ENCODE results near the gene ACD. TPM values are rescaled to one million over a fixed set of nuclear protein-coding genes. Genes with fewer than 3 reads are reported as not detected.
A peak's percentile ranks its signal among the peaks of the same experiment; 100 is the strongest.

ACD gene
- total RNA-seq, 4 donors from 2014 or later, result 20.9 to 33.7 (median 24.4) TPM

DNA sequence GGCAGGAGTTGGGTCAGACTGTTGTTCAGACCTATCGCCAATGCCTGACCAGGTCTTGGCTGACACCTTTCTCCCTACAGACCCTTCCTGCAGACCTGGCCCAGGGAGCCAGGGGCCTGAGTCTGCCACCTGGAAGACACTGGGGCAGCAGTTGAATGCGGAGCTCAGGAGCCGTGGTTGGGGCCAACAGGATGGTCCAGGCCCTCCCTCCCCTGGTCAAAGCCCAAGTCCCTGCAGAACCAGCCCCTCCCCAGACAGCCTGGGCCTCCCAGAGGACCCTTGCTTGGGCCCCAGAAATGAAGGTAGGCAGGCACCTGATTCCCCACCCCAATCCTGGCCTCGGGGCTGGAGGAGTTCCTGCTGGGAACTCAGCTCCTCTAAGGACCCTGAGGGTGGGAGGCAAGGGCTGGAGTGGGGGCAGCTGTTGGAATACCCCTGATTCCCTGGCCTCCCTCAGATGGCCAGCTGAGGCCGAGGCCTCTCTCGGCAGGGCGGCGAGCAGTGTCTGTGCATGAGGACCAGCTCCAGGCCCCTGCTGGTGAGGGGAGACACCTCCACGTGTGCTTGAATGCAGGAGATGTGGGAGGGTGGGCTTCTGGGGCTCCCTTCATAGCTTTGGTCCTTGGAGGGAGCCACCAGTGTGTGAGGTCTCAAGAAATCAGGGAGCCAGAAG is 3.6 kb downstream of the ACD start:
- Histone ChIP-seq H3K4me3 (no peak overlapping the region), H3K27ac (no peak overlapping the region), H3K36me3 (peaks cover 0 to 24% of the 10 kb centered on the region in 2 donors), H3K4me1 (peaks cover 5 to 41% (median 20%) of the 10 kb centered on the region in 3 donors), H3K27me3 (peaks cover 43% of the 10 kb centered on the region), H3K9me3 (no peaks in the 10 kb centered on the region)
- TF ChIP-seq, protein P1, sequence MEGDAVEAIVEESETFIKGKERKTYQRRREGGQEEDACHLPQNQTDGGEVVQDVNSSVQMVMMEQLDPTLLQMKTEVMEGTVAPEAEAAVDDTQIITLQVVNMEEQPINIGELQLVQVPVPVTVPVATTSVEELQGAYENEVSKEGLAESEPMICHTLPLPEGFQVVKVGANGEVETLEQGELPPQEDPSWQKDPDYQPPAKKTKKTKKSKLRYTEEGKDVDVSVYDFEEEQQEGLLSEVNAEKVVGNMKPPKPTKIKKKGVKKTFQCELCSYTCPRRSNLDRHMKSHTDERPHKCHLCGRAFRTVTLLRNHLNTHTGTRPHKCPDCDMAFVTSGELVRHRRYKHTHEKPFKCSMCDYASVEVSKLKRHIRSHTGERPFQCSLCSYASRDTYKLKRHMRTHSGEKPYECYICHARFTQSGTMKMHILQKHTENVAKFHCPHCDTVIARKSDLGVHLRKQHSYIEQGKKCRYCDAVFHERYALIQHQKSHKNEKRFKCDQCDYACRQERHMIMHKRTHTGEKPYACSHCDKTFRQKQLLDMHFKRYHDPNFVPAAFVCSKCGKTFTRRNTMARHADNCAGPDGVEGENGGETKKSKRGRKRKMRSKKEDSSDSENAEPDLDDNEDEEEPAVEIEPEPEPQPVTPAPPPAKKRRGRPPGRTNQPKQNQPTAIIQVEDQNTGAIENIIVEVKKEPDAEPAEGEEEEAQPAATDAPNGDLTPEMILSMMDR (IDR thresholded peaks at IDR 0.05), result no peak
- no peak for TF ChIP-seq EP300 (IDR thresholded peaks at IDR 0.05)
- TF ChIP-seq POLR2AphosphoS5 (IDR thresholded peaks at IDR 0.05), result no peak
- TF ChIP-seq POLR2A (IDR thresholded peaks at IDR 0.05), result no peak
- WGBS, 2 donors (ENCODE audit: low coverage in 1 of 2), result 60% methylated on average over 1 of the region's 9 CpGs; no CpG with 5 or more reads in 1 of the 2 donors
- ATAC-seq, result no peak

GRCh38 chr16:67655363-67655762 is 4.7 kb downstream of the ACD start:
- H3K36me3 ChIP-seq, result peaks cover 0 to 24% of the 10 kb centered on the region in 2 donors
- no peak for ATAC-seq
- no peak for TF ChIP-seq EP300 (IDR thresholded peaks at IDR 0.05)
- no peak for TF ChIP-seq POLR2A (IDR thresholded peaks at IDR 0.05)
- TF ChIP-seq, protein P1 (IDR thresholded peaks at IDR 0.05), result no peak
- no peak for TF ChIP-seq POLR2AphosphoS5 (IDR thresholded peaks at IDR 0.05)
- no peak overlapping the region for H3K4me3 ChIP-seq
- H3K9me3 ChIP-seq, result no peaks in the 10 kb centered on the region
- 60 to 67% methylated on average over 3 of the region's 4 CpGs for WGBS, 2 donors (ENCODE audit: low coverage in 1 of 2)
- H3K27ac ChIP-seq, result no peak overlapping the region
- peaks cover 5 to 35% (median 17%) of the 10 kb centered on the region in 3 donors for H3K4me1 ChIP-seq
- peaks cover 54% of the 10 kb centered on the region for H3K27me3 ChIP-seq

- TF ChIP-seq POLR2A (IDR thresholded peaks at IDR 0.05) (no peak), EP300 (IDR thresholded peaks at IDR 0.05) (no peak)
- WGBS, 2 donors (ENCODE audit: low coverage in 1 of 2), result 29 to 63% methylated on average over 4 to 6 of the region's 30 CpGs
- no peak for ATAC-seq
- H3K27me3 ChIP-seq, result peaks cover 63% of the 10 kb centered on the region
- H3K4me3 ChIP-seq, result no peak overlapping the region
- peaks cover 5 to 35% (median 16%) of the 10 kb centered on the region in 3 donors for H3K4me1 ChIP-seq
- H3K27ac ChIP-seq, result no peak overlapping the region
- no peaks in the 10 kb centered on the region for H3K9me3 ChIP-seq
- H3K36me3 ChIP-seq, result peaks cover 0 to 24% of the 10 kb centered on the region in 2 donors
Observed at GRCh38 chr16:67654403-67654911, 5.6 kb downstream of the ACD start.

DNA sequence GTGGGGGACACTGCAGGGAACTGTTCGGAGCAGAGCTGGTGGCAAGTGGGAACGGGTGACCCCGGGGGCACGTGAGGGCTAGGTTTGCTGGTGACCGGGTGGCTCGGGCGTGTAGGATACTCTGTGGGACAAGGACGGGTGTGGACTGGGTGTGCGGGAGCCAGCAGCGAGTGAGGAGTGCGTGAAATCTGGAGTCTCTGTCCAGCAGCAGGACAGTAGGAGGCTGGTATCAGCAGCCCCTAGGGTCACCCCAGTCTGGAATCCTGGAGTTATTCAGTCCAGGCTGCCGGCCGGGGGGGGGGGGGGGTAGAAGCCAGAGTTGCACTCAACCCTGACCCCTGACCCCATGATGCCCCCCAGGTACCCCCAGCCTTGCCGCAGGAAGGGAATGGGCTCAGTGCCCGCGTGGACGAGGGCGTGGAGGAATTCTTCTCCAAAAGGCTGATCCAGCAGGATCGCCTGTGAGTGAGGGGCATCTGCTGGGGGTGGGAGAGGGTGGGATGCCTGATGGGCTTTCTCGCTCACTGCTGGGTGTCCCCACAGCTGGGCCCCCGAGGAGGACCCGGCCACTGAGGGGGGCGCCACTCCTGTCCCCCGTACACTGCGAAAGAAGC is 6.2 kb downstream of the ACD start:
- TF ChIP-seq POLR2AphosphoS5 (IDR thresholded peaks at IDR 0.05) (no peak), EP300 (IDR thresholded peaks at IDR 0.05) (no peak), POLR2A (IDR thresholded peaks at IDR 0.05) (no peak)
- TF ChIP-seq, protein P1 (IDR thresholded peaks at IDR 0.05), result no peak
- Histone ChIP-seq H3K36me3 (peaks cover 0 to 24% of the 10 kb centered on the region in 2 donors), H3K9me3 (no peaks in the 10 kb centered on the region), H3K4me3 (peak overlapping the region in 1 of 2 donors; percentile 48), H3K27me3 (peaks cover 68% of the 10 kb centered on the region), H3K4me1 (peaks cover 5 to 35% (median 10%) of the 10 kb centered on the region in 3 donors), H3K27ac (no peak overlapping the region)
- WGBS, 2 donors (ENCODE audit: low coverage in 1 of 2), result 62% methylated on average over 6 of the region's 25 CpGs; no CpG with 5 or more reads in 1 of the 2 donors
- peak; percentile 22 for ATAC-seq

DNA sequence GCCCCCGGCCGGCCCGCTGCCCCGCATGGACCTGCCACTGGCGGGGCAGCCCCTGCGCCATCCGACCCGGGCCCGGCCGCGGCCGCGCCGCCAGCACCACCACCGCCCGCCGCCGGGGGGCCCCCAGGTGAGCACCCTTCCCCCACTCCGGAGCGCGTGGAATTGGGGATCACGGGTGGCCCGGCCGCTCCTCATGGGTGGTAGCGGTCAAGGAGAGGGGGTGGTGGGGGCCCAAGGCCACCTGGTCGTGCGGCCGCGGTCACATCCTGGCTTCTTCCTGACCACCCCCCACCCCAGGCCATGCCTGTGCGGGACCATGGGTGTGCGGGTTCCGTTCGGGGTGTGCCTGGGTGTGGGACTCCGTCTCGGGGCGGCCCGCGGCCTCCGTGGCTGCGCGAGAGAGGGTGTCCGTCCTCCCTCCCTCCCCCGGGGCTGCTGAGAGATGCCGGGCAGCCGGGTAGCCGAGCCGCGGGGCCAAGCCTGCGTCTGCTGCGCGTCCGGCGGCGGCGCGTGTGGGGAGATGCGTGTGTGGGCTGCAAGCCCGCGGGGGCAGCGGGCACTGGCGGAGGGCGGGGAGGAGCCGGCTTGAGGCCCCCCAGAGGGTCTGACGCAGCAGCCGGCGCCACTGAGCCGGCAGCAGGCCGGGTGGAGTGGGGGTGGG is 6.8 kb downstream of the ACD start:
- ATAC-seq, result no peak
- Histone ChIP-seq H3K4me3 (peak overlapping the region in 1 of 2 donors; percentile 48), H3K27ac (no peak overlapping the region), H3K36me3 (peaks cover 0 to 17% of the 10 kb centered on the region in 2 donors), H3K4me1 (peaks cover 5 to 35% (median 8%) of the 10 kb centered on the region in 3 donors), H3K9me3 (no peaks in the 10 kb centered on the region), H3K27me3 (peaks cover 75% of the 10 kb centered on the region)
- TF ChIP-seq EP300 (IDR thresholded peaks at IDR 0.05), result no peak
- TF ChIP-seq, protein P1 (IDR thresholded peaks at IDR 0.05), result peak in 2 of 4 experiments; percentile 16 to 21
- WGBS, 2 donors (ENCODE audit: low coverage in 1 of 2), result no CpG with 5 or more reads among the region's 68 CpGs

All from gastroesophageal sphincter (tissue), 4 donors.